NCI-H2196 (cell line): ENCODE measurements around the gene CRYGN.
A peak's percentile ranks its signal among the peaks of the same experiment; 100 is the strongest.

ENCODE experiments used
- DNase-seq: peaks from one replicate; lab custom pipeline; 2025; ENCODE audit not compliant: unreplicated experiment; lab: John Stamatoyannopoulos, UW

CRYGN gene

GRCh38 chr7:151393031-151393977 lies 46.6 kb downstream of the CRYGN start:
- no peak for DNase-seq

- DNase-seq = no peak
These were observed 47.5 kb downstream of the CRYGN start for GRCh38 chr7:151392426-151392825.

GRCh38 chr7:151392002-151392401 lies 47.9 kb downstream of the CRYGN start:
- DNase-seq = no peak

DNA sequence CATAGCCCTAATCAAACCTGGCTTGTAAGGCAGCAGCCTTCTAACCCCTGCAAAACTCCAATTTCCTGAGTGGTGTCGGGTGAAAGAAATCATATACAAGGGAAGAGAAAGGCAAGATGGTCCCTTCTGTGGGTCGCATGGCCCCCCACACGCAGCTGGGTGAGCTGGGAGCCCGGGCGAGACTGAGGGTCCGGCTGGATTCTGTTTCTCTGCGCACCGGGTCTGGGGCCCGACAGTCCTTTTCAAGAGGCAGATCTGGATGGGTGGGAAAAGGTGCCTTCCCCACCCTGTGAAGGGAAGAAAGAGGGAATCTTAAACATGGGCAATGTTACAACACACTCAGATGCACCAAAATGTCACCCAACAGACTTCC lies 48.6 kb downstream of the CRYGN start:
- DNase-seq = no peak

DNA sequence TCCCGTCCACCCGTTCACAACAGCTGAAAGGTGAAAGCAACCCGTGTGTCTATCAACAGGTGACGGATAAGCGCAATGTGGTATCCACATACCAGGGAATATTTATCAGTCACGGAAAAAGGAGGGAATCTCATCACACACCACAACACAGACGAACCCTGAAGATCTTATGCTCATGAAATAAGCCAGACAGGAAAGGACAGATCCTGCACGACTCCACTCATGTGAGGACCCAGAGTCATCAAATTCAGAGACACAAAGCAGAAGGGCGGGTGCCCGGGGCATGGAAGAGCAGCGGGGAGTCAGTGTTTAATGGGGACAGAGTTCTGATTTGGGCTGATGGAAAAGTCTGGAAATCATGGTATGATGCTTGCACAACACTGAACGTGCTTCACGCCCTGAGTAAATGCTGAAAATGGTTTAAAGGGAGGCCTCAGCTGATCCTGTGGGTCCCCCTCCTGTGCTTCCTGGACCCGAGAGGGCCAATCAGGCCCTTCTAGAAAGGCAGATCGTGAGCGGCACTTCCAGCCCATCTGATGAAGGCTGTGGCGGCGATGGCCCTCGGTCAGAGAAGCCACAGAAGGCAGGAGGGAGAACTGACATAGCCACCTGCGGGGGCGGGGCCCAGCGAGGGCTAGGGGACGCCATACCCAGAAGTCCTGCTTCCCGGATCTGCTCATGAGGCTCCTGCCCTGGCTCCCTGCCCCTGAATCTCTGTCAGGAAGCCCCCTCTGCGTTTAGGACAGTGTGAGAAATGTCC lies 49.2 kb downstream of the CRYGN start:
- no peak for DNase-seq

DNA sequence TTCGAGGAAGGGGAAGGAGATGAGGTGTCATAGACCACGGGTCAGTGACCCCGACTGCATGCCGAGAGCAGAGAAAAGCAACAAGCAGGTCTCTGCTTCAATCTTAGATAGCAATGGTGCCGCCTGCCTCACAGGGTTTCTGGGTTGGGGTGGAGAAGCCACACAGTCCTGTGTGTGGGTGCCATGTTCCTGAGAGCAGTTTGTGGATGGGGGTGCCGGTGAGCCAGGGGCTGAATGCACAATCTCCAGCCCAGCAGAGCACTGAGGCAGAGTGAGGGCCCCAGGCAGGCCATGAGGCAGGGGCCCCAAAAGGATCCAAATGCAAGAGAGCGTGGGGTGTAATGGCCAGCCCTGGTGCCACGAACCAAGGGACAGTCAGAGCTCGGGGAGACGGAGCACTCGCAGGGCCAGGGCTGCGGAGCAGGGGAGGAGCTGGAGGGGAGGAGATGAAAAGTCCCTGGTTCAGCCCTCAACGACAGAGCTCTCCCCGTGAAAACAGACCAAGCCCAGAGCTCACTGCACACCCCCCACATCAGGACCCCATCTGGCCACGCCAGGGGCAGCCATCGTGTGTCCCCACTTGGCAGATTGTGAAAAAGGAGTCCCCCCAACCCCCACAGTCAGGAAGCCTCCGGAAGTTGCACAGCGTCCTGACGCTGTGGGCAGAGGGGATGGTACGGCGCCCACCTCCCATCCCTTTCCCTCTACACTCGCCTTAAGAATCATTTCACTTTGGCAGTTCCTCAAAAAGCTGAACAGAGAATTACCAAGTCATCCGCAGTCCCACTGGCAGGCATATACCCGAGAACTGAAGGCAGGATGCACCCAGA lies 50.0 kb downstream of the CRYGN start:
- DNase-seq = no peak

GRCh38 chr7:151389096-151389767 lies 50.7 kb downstream of the CRYGN start:
- DNase-seq = no peak

DNA sequence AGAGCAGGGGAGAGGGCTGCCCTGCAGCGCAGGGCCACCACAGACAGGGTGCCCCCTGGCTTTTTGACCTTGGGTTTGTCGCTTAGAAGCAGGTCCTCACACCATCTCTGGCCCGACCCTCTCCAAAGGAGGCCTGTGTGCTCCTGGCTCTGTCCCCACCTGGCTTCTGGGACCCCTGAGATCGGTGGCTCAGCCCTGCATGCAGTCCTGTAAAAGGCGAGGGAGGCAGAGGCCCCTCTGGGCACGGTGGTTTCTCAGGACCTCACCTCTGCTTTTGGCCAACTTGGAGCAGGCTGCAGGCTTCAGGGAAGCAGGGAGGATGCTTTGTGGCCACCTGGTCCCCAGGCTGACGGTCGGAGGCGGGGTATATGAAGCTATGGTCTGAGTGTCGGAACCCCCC lies 51.5 kb downstream of the CRYGN start:
- no peak for DNase-seq

GRCh38 chr7:151388007-151388297 lies 52.0 kb downstream of the CRYGN start:
- DNase-seq = no peak

GRCh38 chr7:151387161-151388006 lies 52.6 kb downstream of the CRYGN start:
- DNase-seq = no peak

DNA sequence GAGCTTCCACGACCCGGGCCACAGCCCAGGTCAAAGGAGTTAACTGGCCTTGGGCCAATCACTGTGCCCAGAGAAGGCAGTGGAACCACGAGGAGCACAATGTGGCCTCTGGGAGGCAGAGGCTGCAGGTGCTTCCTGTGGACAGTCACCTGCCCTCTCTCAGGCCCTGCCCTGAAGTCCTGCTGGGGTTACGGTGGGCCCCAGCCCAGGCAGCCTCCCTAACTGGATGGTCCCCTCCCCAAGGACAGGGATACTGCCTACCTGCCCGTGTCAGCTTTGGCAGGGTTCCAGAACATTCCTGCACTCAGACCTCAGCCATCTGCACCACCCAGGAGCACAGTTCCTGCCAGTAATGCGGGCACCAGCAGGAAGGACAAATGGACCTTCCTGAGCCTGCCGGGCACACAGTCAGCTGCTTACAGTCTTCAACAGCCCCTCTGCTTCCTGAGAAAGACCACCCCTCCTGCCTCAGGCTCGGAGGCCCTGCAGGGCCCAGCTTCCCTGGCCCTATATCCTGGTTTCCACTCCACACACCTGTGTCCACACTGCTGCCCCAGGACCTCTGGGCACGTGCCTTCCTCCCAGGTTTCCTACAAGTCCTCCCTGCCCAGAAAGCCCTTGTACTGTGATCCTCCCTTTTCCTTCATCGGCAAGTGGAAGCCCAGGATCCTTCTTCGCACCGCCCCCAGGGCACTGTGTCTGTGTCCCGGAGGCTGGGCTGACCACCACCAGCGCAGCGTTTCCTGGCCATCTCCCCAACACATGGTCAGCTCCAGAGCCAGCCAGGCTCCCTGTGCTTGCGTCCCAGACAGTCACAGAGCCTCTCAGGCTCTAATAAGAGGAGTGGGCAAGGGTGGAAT lies 53.4 kb downstream of the CRYGN start:
- DNase-seq = peak; percentile 21

- no peak for DNase-seq
These were observed 54.2 kb downstream of the CRYGN start for GRCh38 chr7:151385626-151386300.

DNA sequence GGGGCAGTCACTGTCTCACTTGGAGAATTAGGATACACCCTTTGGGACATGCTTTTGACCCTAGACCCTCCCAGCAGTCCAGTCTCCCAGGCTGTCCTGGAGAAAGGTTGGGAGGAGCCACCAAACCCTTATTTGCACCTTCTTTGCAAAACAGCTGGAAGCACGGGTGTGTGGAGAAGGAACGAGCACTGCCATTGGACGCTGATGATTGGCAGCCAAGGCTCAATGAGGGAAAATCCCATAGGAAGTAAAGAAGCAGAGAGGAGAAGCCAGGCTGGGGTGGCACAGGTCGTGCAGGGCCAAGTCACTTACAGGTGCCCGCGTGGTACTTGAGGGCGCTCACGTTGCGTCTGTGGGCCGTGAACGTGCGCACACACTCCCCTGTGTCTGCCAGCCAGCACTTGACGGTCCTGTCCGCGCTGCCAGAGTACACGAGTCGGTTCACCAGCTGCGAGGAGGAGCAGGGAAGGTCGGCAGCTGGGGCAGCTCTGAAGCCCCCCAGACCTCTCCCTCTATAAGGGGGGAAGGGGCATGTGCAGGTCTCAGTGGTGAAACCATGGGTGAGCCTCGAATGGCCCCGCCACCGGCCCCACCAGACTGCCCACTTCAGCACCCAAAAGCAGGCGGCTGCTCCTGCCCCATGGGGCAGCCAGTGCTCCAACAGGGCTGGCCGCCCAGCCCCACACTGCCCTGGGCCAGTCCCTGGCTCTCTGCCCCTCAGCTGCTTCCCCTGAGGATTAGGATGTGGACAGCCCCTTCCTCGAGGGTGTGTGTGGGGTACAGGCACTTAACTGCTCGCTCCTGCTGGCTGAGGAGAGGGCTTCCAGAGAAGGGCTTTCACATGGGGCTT lies 54.9 kb downstream of the CRYGN start:
- peak; percentile 3 for DNase-seq

DNA sequence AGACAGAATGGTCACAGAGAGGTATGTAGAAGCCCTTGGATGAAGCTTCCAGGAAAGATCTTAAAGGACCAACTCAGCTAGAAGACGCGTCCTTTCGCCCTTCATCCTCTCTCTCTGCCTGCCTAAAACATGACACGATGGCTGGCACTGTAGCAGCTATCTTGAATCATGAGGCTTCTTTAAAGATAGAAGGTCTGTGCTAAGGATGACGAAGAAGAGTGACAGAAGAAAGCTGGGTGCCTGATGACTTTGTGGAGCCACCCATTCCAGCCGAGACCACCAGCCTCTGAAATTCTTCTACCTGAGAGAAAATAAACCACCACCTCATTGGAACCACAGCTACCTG lies 55.6 kb downstream of the CRYGN start:
- no peak for DNase-seq

DNA sequence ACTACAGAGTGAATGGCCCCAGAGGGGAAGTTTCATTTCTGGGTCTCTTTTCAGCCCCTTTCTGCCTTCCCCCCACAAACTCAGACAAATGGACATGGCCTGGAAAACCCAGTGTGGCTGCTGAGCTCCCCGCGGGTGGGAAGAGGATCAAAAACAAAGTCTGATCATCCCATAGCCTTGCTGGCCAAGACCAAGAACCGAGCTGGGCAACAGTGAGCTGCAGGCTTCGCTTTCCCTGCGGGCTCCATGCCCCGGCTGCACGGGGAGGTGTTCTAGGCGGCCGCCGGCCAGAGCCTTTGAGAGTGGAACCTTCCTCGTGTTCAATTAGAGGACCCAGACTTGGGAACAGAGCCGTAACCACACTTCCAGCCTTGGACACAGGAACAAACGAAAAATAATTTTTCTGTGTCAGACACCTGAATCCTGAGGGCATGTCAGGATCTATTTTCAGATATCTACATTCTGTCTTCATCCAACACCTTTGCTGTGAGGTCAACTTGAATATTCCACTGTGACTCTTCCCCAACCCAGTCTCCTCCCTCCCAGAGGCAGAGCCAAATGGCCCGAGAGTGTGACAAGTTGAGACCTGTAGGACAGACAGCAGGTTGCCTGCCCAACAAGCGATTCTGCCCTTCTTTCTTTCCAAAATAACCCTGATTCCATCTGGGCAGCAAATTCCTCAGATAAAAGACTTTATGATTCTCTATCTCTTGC lies 56.1 kb downstream of the CRYGN start:
- DNase-seq = peak; percentile 7

DNA sequence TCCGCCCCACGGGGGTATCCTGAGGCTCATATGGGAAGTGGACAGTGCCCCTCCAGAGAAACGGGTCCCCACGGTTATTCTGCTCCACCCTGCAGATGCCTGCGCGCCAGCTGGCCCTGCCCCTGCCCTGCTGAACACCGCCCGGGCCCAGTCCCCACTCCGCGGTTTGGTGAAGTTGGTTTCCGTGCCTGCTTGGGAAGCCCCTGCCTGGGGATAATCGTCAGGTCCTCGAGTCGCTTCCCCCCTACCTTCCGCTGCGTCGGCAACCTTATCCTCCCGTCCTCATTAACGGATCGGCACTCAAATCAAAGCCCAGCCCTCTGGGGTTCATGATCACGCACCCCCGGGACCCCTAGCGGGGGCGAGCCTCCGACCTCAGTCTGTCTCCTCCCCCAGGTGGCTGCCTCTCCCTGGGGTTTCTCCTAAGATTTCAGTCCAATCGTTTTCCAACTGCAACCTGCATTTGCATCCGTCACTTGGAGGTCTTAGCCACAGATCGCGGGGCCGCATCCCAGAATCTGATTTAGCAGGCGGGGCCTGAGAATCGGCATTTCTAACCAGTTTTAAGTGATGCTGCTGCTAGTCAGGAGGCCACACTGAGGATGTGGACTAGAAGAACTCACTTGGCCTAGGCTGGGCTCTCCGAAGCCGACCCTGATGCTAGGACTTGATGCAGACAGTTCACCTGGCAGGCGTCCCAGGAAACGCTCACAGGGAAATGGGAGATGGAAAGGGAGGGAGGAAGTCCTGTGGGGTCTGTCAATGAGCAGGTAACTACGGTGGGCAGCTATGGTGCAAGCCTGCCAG lies 57.7 kb downstream of the CRYGN start:
- DNase-seq = peak; percentile 2
